HL-60/S4 treated with retinoic acid at 250 ng/mL for 4 days and 3 days (cell line): ENCODE measurements around the gene PCSK1N.
"Not testable (repeated sequence)": the region's sequence is repeated elsewhere in the genome, so short reads cannot be mapped to it uniquely, and the experiment has no call there.

Source experiments
- in situ Hi-C: fragments of 300-500 bp; cut with MboI; formaldehyde crosslinking; loops from 2 replicates; pipeline ENCODE4 v1.7.0; 2022; ENCODE audit warnings: low sequenced_read_pairs

Gene PCSK1N, protein sequence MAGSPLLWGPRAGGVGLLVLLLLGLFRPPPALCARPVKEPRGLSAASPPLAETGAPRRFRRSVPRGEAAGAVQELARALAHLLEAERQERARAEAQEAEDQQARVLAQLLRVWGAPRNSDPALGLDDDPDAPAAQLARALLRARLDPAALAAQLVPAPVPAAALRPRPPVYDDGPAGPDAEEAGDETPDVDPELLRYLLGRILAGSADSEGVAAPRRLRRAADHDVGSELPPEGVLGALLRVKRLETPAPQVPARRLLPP

GRCh38 chrX:48835524-48836329 is at the start of gene PCSK1N:
Gene PCSK1N, minus strand, starts transcription at chrX:48835610. Its CDS starts 78 bp downstream, at chrX:48835532.
- in situ Hi-C loops, result no loop called here

DNA sequence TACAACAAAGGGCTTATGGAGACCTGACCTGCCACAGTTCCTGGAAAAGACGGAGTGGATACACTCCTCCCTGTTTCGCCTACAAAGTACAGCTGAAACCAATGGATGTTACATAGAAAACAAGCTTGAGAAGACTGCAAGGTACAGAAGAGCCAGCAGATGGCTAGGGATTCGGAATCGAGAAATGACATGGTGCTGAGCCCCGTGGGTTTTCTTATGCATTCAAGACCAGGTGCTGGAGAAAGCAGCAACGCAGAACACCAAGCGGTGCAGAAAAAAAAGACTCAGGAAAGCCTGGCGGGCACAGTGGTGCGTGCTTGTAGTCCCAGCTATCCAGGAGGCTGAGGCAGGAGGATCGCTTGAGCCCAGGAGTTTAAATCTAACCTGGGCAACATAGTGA is 48.3 kb upstream of the PCSK1N start:
- in situ Hi-C loops, result no loop called here

GRCh38 chrX:48876944-48877343 is 41.5 kb upstream of the PCSK1N start:
- in situ Hi-C loops, result not testable (repeated sequence)

GRCh38 chrX:48872017-48872416 is 36.6 kb upstream of the PCSK1N start:
- in situ Hi-C loops, result not testable (repeated sequence)

DNA sequence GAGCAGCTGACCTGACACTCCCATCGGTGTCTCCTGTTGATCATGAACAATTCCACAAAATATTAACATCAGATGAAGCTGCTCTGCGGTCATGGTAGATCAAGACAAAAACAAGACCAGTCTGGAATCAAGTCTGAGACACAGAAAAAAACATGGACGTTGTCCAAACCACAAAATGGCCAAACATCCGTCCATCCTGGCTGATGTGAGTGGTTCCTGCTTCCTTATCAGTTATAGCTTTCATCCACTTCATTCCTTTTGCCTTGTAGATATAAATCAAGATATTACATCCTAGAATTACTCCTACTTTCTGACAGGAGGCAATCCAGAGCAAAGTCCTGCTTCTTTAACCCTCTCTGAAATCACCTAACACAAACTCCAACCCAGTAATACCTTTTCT is 28.8 kb upstream of the PCSK1N start:
- in situ Hi-C loops, result no loop called here

DNA sequence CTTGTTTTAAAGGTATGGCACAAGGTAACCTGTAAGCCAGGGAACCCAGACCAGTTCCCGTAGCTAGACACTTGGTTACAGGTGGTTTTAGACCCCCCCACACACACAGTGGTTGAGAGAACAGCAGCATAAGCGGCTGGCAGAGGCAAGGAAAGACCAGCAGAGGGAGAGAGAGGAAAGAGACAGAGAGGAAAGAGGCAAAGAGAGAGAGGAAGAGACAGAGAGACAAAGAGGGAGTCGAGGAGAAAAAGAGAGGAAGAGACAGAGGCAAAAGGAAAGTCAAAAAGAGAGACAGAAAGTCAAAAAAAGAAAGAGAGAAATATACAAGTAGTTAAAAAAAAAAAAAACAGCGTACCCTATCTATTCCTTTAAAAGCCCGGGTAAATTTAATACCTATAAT is 19.5 kb upstream of the PCSK1N start:
- in situ Hi-C loops, result no loop called here

DNA sequence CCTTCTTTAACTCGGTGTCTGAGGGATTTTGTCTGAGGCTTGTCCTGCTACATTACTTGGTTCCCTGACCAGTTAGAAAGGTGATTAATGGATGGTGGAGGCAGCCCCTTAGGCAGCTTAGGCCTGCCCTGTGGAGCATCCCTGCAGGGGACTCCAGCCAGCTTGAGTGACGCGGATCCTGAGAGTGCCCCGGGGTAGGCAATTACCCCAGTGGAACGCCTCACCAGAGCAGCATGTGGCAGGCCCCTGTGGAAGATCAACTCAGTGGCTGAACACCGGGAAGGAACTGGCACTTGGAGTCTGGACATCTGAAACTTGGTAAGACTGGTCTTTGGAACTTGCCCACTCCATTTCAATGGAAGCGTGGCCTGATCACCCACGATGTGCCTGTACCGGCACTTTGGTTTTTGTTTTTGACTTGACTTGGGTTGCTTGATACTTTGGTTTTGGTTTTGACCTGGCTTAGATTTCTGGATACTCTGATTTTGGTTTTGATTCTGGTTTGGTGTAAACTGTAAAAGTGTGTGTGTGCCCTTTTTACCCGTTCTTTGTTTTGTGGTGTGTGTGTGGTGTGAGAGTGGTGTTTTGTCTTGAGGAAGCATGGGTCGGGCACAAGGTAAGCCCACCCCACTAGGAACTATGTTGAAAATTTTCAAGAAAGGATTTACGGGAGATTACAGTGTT is 18.9 kb upstream of the PCSK1N start:
- in situ Hi-C loops, result not testable (repeated sequence)

DNA sequence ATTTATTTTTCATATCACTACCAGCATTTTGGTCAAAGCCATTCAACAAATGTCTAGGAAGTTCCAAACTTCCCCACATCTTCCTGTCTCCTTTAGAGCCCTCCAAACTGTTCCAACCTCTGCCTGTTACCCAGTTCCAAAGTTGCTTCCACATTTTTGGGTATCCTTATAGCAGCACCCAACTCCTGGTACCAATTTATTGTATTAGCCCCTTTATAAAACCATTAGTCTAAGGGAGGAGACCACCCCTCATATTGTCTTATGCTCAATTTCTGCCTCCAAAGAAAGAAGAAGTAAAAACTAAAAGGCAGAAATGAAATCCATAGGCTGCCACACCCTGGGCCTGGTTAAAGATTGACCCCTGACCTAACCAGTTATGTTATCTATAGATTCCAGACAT is 18.1 kb upstream of the PCSK1N start:
- in situ Hi-C loops, result not testable (repeated sequence)

- in situ Hi-C loops, result no loop called here
Measured at GRCh38 chrX:48852857-48853256, 17.4 kb upstream of the PCSK1N start.

- in situ Hi-C loops, result no loop called here
Measured at GRCh38 chrX:48848847-48849246, 13.4 kb upstream of the PCSK1N start.

DNA sequence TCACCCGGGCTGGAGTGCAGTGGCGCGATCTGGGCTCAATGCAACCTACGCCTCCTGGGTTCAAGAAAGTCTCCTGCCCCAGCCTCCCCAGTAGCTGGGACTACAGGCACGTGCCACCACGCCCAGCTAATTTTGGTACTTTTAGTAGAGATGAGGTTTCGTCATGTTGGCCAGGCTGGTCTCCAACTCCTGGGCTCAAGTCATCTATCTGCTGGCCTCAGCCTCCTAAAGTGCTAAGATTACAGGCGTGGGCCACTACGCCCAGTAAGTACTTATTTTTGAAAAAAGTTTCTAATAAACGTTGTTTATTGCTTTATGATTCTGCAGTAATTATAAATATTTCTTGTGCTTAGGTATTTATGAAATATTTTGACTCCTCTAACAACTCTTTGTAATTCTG is 4.3 kb upstream of the PCSK1N start:
- in situ Hi-C loops, result no loop called here

DNA sequence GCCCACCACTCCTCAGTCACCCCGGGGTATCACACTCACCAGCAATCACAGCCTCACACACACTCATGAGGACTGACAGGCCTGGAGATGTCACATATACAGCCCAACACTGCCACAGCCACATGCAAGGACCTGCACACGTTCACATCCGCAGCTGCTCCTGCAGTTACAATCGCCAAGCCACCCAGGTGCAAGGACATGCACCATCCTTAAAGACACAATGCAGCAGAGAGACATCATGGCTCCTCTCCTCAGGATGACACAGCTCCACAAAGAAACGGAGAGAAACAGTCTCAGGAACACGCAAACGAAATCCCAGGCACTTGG is 1.1 kb downstream of the PCSK1N start:
- in situ Hi-C loops, result no loop called here

DNA sequence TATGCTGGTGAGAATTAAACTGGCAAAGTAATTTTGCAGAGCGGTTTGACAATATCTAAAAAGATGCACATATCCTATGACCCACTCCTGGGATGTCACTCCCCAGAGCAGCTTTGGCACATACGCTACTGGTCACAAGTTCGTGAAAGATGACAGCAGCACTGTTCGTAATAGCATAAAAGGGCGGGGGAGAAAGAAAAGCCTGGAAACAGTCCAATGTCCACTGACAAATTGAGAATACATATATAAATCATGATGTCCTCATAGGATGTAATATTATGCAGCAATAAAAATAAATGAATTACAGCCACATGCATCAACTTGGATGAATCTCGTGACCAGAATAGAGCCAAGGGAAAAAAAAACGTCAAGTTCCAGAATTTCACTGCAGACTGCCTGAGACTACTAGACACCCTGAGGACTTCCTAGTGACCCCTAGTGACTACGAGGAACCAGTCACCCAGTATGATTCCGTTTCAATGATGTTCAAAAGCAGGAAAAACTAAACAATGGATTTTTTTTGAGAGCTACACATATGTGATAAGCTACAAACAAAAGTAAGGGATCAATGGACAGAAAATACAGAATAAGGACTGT is 1.8 kb downstream of the PCSK1N start:
- in situ Hi-C loops, result no loop called here

GRCh38 chrX:48831909-48832291 is 3.5 kb downstream of the PCSK1N start:
- in situ Hi-C loops, result no loop called here

GRCh38 chrX:48831136-48831908 is 4.1 kb downstream of the PCSK1N start:
- in situ Hi-C loops, result no loop called here

DNA sequence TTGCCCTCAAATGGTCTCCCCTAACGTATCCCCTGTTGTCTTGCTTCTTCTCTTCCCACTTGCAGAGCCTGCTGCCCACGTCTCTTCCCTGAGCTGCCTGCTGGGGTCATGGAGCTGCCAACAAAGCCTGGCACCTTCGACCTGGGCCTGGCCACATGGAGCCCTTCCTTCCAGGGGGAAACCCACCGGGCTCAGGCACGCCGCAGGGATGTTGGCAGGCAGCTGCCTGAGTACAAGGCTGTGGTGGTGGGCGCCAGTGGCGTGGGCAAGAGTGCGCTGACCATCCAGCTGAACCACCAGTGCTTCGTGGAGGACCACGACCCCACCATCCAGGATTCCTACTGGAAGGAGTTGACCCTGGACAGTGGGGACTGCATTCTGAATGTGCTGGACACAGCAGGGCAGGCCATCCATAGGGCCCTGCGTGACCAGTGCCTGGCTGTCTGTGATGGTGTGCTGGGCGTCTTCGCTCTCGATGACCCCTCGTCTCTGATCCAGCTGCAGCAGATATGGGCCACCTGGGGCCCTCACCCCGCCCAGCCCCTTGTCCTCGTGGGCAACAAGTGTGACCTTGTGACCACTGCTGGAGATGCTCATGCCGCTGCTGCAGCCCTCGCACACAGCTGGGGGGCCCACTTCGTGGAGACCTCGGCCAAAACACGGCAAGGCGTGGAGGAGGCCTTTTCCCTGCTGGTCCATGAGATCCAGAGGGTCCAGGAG is 6.2 kb downstream of the PCSK1N start:
- in situ Hi-C loops, result no loop called here

GRCh38 chrX:48827654-48827968 is 7.8 kb downstream of the PCSK1N start:
- in situ Hi-C loops, result no loop called here

GRCh38 chrX:48826876-48827653 is 8.3 kb downstream of the PCSK1N start:
- in situ Hi-C loops, result no loop called here

DNA sequence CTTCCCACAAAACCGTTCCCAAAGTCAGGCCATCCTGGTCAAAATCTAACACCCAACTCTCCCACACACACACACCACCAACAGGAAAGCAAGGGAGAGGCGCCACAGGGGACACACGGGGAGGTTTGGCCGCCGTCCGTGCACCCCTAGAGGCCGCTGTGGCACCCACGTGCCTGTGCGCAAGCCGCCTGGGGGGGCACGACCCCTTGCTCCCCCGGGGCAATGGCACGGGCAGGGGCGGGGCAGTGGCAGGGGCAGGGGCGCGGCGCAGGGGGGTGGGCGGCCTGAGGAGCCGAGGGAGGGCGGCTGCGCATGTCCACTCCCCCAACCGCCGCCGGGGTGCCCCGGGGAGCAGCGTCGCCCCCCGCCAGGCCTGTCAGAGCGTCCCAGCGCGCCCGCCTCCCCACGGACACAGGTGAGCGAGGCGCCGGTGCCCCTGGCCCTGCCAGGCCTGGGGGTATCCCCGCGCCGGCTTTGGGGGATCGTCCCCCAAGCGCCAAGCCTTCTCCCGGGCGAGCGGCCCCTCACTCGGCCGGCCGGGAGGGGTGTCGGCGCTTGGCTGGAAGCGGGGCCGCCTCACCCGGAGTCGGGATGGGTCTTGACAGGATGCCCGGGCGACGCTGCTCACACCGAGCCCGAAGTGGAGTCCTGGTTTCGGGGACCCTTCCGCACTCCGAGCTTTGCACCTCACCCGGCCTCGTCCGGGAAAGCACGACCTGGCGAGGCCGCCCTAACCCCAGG is 9.1 kb downstream of the PCSK1N start, which contains the start of gene ERAS:
Gene ERAS, plus strand, starts transcription at position 379 of the 741 bp plus-strand sequence. CDS start 2,611 bp downstream, outside the sequence.
- in situ Hi-C loops, result no loop called here
